ENCODE measurements around the gene LMF1.
"Not testable (repeated sequence)": the region's sequence is repeated elsewhere in the genome, so short reads cannot be mapped to it uniquely, and the experiment has no call there.

LMF1 gene

GRCh38 chr16:831571-832413 lies 139.0 kb downstream of the LMF1 start:
- no peak for DNase-seq (ENCODE audit: low read depth in 2 of 2)

GRCh38 chr16:830871-831570 lies 139.8 kb downstream of the LMF1 start:
- DNase-seq (ENCODE audit: low read depth in 2 of 2): no peak

- DNase-seq (ENCODE audit: low read depth in 2 of 2): no peak
Observed at GRCh38 chr16:830107-830870, 140.5 kb downstream of the LMF1 start.

GRCh38 chr16:828891-829290 lies 141.9 kb downstream of the LMF1 start:
- no peak for DNase-seq (ENCODE audit: low read depth in 2 of 2)

- DNase-seq (ENCODE audit: low read depth in 2 of 2): no peak
Observed at GRCh38 chr16:827513-827912, 143.3 kb downstream of the LMF1 start.

- no peak for DNase-seq (ENCODE audit: low read depth in 2 of 2)
Observed at GRCh38 chr16:825341-826061, 145.3 kb downstream of the LMF1 start.

- no peak for DNase-seq (ENCODE audit: low read depth in 2 of 2)
Observed at GRCh38 chr16:824601-825000, 146.2 kb downstream of the LMF1 start.

GRCh38 chr16:824194-824593 lies 146.6 kb downstream of the LMF1 start:
- DNase-seq (ENCODE audit: low read depth in 2 of 2): no peak

- DNase-seq (ENCODE audit: low read depth in 2 of 2): no peak
Observed at GRCh38 chr16:822909-823297, 147.9 kb downstream of the LMF1 start.

- DNase-seq (ENCODE audit: low read depth in 2 of 2): no peak
Observed at GRCh38 chr16:822174-822908, 148.4 kb downstream of the LMF1 start.

GRCh38 chr16:821751-822150 lies 149.0 kb downstream of the LMF1 start:
- no peak for DNase-seq (ENCODE audit: low read depth in 2 of 2)

GRCh38 chr16:820748-821147 lies 150.0 kb downstream of the LMF1 start:
- no peak for DNase-seq (ENCODE audit: low read depth in 2 of 2)

- DNase-seq (ENCODE audit: low read depth in 2 of 2): not testable (repeated sequence)
Observed at GRCh38 chr16:820044-820408, 150.8 kb downstream of the LMF1 start.

GRCh38 chr16:819336-820043 lies 151.3 kb downstream of the LMF1 start:
- DNase-seq (ENCODE audit: low read depth in 2 of 2): no peak

- DNase-seq (ENCODE audit: low read depth in 2 of 2): no peak
Observed at GRCh38 chr16:818592-818991, 152.2 kb downstream of the LMF1 start.

GRCh38 chr16:818132-818531 lies 152.7 kb downstream of the LMF1 start:
- no peak for DNase-seq (ENCODE audit: low read depth in 2 of 2)

- no peak for DNase-seq (ENCODE audit: low read depth in 2 of 2)
Observed at GRCh38 chr16:817001-817906, 153.5 kb downstream of the LMF1 start.

GRCh38 chr16:815861-816260 lies 154.9 kb downstream of the LMF1 start:
- no peak for DNase-seq (ENCODE audit: low read depth in 2 of 2)

GRCh38 chr16:814974-815373 lies 155.8 kb downstream of the LMF1 start:
- DNase-seq (ENCODE audit: low read depth in 2 of 2): no peak

All from stimulated activated CD8-positive, alpha-beta memory T cell treated with anti-CD3 and anti-CD28 coated beads, Interleukin-7, amount 100 ng/mL, for 4 hours (primary cell).